Gastroesophageal sphincter (tissue), 3 donors: ENCODE data around the gene FGB.

ENCODE experiments used
- POLR2A ChIP-seq, 2 donors: fragments of 450-650 bp; IDR thresholded peaks; one replicate each; pipeline ENCODE4 v1.6.1; 2017; ENCODE audit warnings: antibody characterized with exemption in 2 of 2, mild to moderate bottlenecking in 2 of 2, moderate library complexity in 1 of 2
- POLR2AphosphoS5 ChIP-seq: sonication (generic); formaldehyde crosslinking; IDR thresholded peaks from one replicate; pipeline ENCODE4 v1.6.1; 2017; ENCODE audit warnings: antibody characterized with exemption
- TF ChIP-seq, protein P1 (sequence below), 4 experiments: fragments of 200-600 bp in 2 of 4; fragments of 450-650 bp in 2 of 4; sonication (generic) in 1 of 4; IDR thresholded peaks; one replicate each; pipeline ENCODE4 v1.5.1; 2017 to 2019; ENCODE audit warnings: antibody characterized with exemption in 4 of 4, mild to moderate bottlenecking in 2 of 4, moderate library complexity in 2 of 4

- no peak for TF ChIP-seq POLR2A (IDR thresholded peaks at IDR 0.05)
- no peak for TF ChIP-seq POLR2AphosphoS5
- TF ChIP-seq, protein P1, sequence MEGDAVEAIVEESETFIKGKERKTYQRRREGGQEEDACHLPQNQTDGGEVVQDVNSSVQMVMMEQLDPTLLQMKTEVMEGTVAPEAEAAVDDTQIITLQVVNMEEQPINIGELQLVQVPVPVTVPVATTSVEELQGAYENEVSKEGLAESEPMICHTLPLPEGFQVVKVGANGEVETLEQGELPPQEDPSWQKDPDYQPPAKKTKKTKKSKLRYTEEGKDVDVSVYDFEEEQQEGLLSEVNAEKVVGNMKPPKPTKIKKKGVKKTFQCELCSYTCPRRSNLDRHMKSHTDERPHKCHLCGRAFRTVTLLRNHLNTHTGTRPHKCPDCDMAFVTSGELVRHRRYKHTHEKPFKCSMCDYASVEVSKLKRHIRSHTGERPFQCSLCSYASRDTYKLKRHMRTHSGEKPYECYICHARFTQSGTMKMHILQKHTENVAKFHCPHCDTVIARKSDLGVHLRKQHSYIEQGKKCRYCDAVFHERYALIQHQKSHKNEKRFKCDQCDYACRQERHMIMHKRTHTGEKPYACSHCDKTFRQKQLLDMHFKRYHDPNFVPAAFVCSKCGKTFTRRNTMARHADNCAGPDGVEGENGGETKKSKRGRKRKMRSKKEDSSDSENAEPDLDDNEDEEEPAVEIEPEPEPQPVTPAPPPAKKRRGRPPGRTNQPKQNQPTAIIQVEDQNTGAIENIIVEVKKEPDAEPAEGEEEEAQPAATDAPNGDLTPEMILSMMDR (IDR thresholded peaks at IDR 0.05) = no peak
These were observed 14.5 kb downstream of the FGB start for GRCh38 chr4:154577324-154577723.
